Suprapubic skin (tissue), 4 donors: ENCODE data around the gene FLNB. TPM values are rescaled to one million over a fixed set of nuclear protein-coding genes. Genes with fewer than 3 reads are reported as not detected.
A peak's percentile ranks its signal among the peaks of the same experiment; 100 is the strongest.

ENCODE experiments used
- DNase-seq, 2 donors: peaks; one replicate each; pipeline ENCODE4 v3.0.0-alpha.2; 2019; ENCODE audit warnings: low spot score in 2 of 2
- H3K27ac ChIP-seq: fragments of 200-600 bp; sonication (generic); one replicate; pipeline ENCODE4 v1.5.1; 2019
- H3K27me3 ChIP-seq: fragments of 200-600 bp; sonication (generic); one replicate; pipeline ENCODE4 v1.5.1; 2019
- H3K36me3 ChIP-seq: fragments of 200-600 bp; sonication (generic); one replicate; pipeline ENCODE4 v1.5.1; 2019
- H3K4me1 ChIP-seq: fragments of 200-600 bp; sonication (generic); one replicate; pipeline ENCODE4 v1.5.1; 2019
- H3K4me3 ChIP-seq: fragments of 200-600 bp; sonication (generic); one replicate; pipeline ENCODE4 v1.5.1; 2019; ENCODE audit warnings: mild to moderate bottlenecking
- H3K9me3 ChIP-seq: fragments of 200-600 bp; sonication (generic); one replicate; pipeline ENCODE4 v1.5.1; 2019
- EP300 ChIP-seq: sonication (generic); formaldehyde crosslinking; IDR thresholded peaks from one replicate; pipeline ENCODE4 v1.6.1; 2017; ENCODE audit warnings: antibody characterized with exemption
- POLR2A ChIP-seq, 2 donors: fragments of 450-650 bp; IDR thresholded peaks; one replicate each; pipeline ENCODE4 v1.6.1; 2017; ENCODE audit warnings: antibody characterized with exemption in 2 of 2, mild to moderate bottlenecking in 2 of 2, moderate library complexity in 2 of 2
- POLR2AphosphoS5 ChIP-seq, 3 donors: sonication (generic); formaldehyde crosslinking; IDR thresholded peaks; one replicate each; pipeline ENCODE4 v1.6.1; 2017; ENCODE audit warnings: antibody characterized with exemption in 3 of 3
- WGBS: methylation state at CpG from one replicate; pipeline ENCODE4 v1.1.5; 2018; 5-methylcytosine and 5-hydroxymethylcytosine counted together
- total RNA-seq, 4 donors: library from RNA; depleted of rRNA; stranded (reverse); fragments of >200 nt; gene quantifications; one replicate each; pipeline ENCODE4 v1.1.0, GENCODE V29; 2016
- TF ChIP-seq, protein P1 (sequence below), 2 donors: fragments of 200-600 bp in 1 of 2; fragments of 450-650 bp in 1 of 2; sonication (generic) in 1 of 2; IDR thresholded peaks; one replicate each; pipeline ENCODE4 v1.5.1; 2016 to 2019; ENCODE audit warnings: antibody characterized with exemption in 2 of 2, mild to moderate bottlenecking in 1 of 2, moderate library complexity in 1 of 2

The FLNB gene
- total RNA-seq, 4 donors from 2014 or later, result 143 to 186 (median 150) TPM

DNA sequence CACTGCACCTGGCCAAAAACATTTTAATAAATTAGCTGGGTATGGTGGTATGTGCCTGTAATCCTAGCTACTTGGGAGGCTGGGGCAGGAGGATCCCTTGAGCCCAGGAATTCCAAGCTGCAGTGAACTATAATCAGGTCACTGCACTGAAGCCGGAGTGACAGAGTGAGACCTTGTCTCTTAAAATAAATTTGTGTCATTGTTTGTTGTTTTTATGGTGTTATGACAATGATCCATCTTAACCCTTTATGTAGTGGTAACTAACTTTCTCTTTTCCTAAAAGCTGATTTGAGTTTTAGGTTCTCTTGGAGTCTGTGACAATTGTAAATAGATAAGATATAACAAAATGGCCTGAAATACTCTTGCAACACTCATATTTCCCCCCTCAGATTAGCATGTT, 20.7 kb downstream of the FLNB start:
- peaks cover 30% of the 10 kb centered on the region for H3K4me1 ChIP-seq

DNA sequence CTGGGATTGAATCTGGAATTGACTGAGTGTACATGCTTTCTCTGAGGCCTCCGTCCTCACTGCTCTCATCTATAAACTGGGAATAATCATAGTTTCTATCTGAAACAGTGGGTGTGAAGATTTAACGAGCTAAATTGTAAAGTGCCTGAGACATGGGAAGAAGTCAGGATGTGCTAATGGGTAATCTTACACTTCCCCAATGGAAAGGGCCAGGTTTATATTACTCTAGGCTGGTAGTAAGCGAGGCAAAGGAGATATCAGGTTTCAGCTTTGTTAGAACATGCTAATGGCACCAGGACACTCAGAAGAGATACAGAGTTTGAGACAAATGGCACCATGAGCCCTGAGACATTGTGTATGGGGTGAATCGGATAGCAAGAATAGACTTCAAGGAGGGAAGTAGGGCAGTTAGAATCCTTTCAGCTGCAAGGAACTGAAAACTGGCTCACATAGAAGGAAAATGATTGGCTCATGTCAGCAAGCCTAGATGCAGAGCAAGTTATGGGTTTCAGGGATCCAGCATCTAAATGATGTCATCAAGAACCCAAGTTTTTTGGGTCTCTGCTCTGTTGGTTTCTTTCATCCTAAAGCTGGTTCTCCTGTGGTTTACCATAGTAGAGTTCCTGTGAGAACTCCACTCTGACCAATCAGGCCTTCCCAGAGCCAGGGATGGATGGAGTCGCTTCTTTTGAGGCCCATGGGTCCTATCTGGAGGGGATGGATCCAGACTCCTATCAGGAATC, 21.8 kb downstream of the FLNB start:
- TF ChIP-seq EP300 (no peak), POLR2AphosphoS5 (IDR thresholded peaks at IDR 0.05) (no peak), POLR2A (IDR thresholded peaks at IDR 0.05) (no peak)
- TF ChIP-seq, protein P1, sequence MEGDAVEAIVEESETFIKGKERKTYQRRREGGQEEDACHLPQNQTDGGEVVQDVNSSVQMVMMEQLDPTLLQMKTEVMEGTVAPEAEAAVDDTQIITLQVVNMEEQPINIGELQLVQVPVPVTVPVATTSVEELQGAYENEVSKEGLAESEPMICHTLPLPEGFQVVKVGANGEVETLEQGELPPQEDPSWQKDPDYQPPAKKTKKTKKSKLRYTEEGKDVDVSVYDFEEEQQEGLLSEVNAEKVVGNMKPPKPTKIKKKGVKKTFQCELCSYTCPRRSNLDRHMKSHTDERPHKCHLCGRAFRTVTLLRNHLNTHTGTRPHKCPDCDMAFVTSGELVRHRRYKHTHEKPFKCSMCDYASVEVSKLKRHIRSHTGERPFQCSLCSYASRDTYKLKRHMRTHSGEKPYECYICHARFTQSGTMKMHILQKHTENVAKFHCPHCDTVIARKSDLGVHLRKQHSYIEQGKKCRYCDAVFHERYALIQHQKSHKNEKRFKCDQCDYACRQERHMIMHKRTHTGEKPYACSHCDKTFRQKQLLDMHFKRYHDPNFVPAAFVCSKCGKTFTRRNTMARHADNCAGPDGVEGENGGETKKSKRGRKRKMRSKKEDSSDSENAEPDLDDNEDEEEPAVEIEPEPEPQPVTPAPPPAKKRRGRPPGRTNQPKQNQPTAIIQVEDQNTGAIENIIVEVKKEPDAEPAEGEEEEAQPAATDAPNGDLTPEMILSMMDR (IDR thresholded peaks at IDR 0.05), result no peak
- 73% methylated on average over 5 of the region's 5 CpGs for WGBS
- H3K27me3 ChIP-seq, result no peaks in the 10 kb centered on the region
- no peak overlapping the region for H3K27ac ChIP-seq
- H3K4me3 ChIP-seq, result no peak overlapping the region
- DNase-seq, result no peak
- no peaks in the 10 kb centered on the region for H3K36me3 ChIP-seq
- peaks cover 35% of the 10 kb centered on the region for H3K4me1 ChIP-seq
- no peaks in the 10 kb centered on the region for H3K9me3 ChIP-seq

More for the DNA sequence above, 20.7 kb downstream of the FLNB start:
- no peak for DNase-seq
- TF ChIP-seq EP300 (no peak), POLR2AphosphoS5 (IDR thresholded peaks at IDR 0.05) (no peak), POLR2A (IDR thresholded peaks at IDR 0.05) (no peak)
- TF ChIP-seq, protein P1 (IDR thresholded peaks at IDR 0.05), result no peak
- Histone ChIP-seq H3K27me3 (no peaks in the 10 kb centered on the region), H3K36me3 (no peaks in the 10 kb centered on the region), H3K4me3 (no peak overlapping the region), H3K9me3 (no peaks in the 10 kb centered on the region), H3K27ac (no peak overlapping the region)
- WGBS, result 70% methylated on average over 1 of the region's 1 CpG

DNA sequence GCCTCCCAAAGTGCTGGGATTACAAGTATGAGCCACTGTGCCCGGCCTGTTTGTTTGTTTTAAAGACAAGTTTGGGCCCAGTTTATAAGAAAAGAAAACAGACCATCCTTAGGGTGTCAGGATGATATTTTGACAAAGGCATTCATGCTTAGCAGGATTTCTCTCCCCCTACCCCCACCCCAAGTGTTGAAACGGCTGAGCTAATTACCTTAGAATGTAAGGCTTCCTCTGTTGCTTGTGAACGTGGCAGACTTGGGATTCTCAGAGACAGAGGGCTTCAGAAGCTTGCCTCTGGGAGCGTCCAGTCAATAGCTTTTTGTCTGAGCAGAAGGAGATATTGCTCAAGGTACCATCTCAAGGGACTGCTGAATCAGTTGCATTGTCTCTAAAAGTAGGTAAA, 24.0 kb downstream of the FLNB start:
- no peak for DNase-seq
- TF ChIP-seq POLR2A (IDR thresholded peaks at IDR 0.05) (no peak), EP300 (no peak), POLR2AphosphoS5 (IDR thresholded peaks at IDR 0.05) (no peak)
- TF ChIP-seq, protein P1 (IDR thresholded peaks at IDR 0.05), result no peak
- H3K36me3 ChIP-seq, result no peaks in the 10 kb centered on the region
- H3K4me3 ChIP-seq, result no peak overlapping the region
- no peaks in the 10 kb centered on the region for H3K9me3 ChIP-seq
- peak overlapping the region; percentile 20 for H3K27ac ChIP-seq
- 73% methylated on average over 4 of the region's 4 CpGs for WGBS
- no peaks in the 10 kb centered on the region for H3K27me3 ChIP-seq
- H3K4me1 ChIP-seq, result peaks cover 32% of the 10 kb centered on the region

DNA sequence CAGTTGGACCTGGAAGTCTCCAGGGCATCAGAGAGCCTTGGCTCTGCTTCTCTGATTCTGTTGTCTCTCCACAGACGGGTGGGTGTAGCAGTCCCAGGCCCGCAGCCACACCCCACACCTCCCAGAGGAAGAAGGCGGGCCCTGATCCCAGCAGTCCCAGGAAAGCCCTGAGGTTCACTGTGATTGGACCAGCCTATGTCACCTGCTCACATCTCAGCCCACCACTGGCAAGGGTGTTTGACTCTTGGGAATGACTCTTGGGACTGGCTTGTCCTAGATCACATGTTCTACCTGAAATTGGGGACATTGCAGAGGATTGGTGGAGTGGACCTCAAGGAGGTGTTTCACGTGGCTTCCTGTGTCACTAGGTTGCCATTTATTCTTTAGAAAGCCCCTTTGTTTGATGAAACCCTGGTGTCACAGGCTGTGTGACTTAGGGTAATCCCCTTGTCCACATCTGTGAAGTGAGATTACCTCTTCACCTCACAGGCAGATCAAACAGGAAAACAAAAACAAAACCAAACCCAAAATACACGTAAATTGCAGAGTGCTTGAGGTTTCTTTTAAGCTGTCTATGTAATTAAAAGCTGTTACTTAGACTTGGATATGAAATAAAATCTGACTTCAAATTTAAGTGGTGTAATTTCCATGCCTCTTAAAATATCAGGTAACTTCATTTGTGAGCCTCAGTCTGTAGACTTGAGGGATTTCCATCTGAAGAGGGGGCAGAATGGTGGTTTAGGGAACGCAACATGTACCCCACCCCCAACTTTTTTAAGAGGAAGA, 26.7 kb downstream of the FLNB start:
- Histone ChIP-seq H3K4me3 (no peak overlapping the region), H3K36me3 (no peaks in the 10 kb centered on the region), H3K27me3 (no peaks in the 10 kb centered on the region), H3K27ac (peak overlapping the region; percentile 10), H3K4me1 (peaks cover 37% of the 10 kb centered on the region), H3K9me3 (no peaks in the 10 kb centered on the region)
- TF ChIP-seq POLR2A (IDR thresholded peaks at IDR 0.05), result no peak
- TF ChIP-seq POLR2AphosphoS5 (IDR thresholded peaks at IDR 0.05), result no peak
- TF ChIP-seq, protein P1 (IDR thresholded peaks at IDR 0.05), result no peak
- TF ChIP-seq EP300, result no peak
- DNase-seq, result no peak
- WGBS, result 58% methylated on average over 5 of the region's 6 CpGs
